H1 (cell line): ENCODE results near the gene AVPR1B. TPM values are rescaled to one million over a fixed set of nuclear protein-coding genes. Genes with fewer than 3 reads are reported as not detected.

Experiments used
- CTCF ChIA-PET: fragments of 300-600 bp; sonication (Branson Sonifier 250); formaldehyde crosslinking; loops from one replicate; lab custom pipeline; 2021; ENCODE audit not compliant: partially characterized antibody; lab: Charles Lee
- POLR2A ChIA-PET: fragments of 300-600 bp; sonication (Branson Sonifier 250); formaldehyde crosslinking; loops from one replicate; lab custom pipeline; 2021; ENCODE audit warnings: inconsistent platforms; ENCODE audit not compliant: partially characterized antibody; lab: Charles Lee
- DNase-seq, 2 experiments: peaks; one replicate each; pipeline versions ENCODE4 v3.0.0 to v3.0.0-alpha.2; 2010 to 2022; ENCODE audit warnings: low spot score in 2 of 2, low read depth in 1 of 2, mixed read lengths in 1 of 2
- FAIRE-seq: peaks from 2 replicates; lab custom pipeline; 2011; peaks lifted over from hg19 to GRCh38; lab: Jason Lieb, UNC
- H2AFZ ChIP-seq: 2 replicates; pipeline ENCODE4 v1.8.1; 2012; ENCODE audit warnings: low read length, inconsistent platforms
- H2AK5ac ChIP-seq: 2 replicates; pipeline ENCODE4 v1.6.1; 2013; ENCODE audit warnings: low read depth, low read length
- H2BK120ac ChIP-seq: replicated peaks from 2 replicates; pipeline ENCODE3; 2013; ENCODE audit warnings: low read depth, low read length, inconsistent platforms
- H2BK12ac ChIP-seq: 2 replicates; pipeline ENCODE4 v1.6.1; 2013; ENCODE audit warnings: low read depth, low read length
- H2BK15ac ChIP-seq: 2 replicates; pipeline ENCODE4 v1.6.1; 2013; ENCODE audit warnings: low read length
- H2BK20ac ChIP-seq: 2 replicates; pipeline ENCODE4 v1.6.1; 2013; ENCODE audit warnings: low read length
- H2BK5ac ChIP-seq: 2 replicates; pipeline ENCODE4 v1.6.1; 2013; ENCODE audit warnings: low read depth, low read length
- H3K14ac ChIP-seq: 2 replicates; pipeline ENCODE4 v1.6.1; 2013; ENCODE audit warnings: inconsistent platforms; ENCODE audit not compliant: insufficient read length
- H3K18ac ChIP-seq: 2 replicates; pipeline ENCODE4 v1.6.1; 2013; ENCODE audit warnings: low read length; ENCODE audit errors: extremely low read depth
- H3K23ac ChIP-seq: 2 replicates; pipeline ENCODE4 v1.6.1; 2013; ENCODE audit warnings: inconsistent platforms; ENCODE audit not compliant: insufficient read length
- H3K23me2 ChIP-seq: 2 replicates; pipeline ENCODE4 v1.6.1; 2013; ENCODE audit warnings: low read depth, low read length
- H3K27ac ChIP-seq: 2 replicates; pipeline ENCODE4 v1.6.1; 2011; ENCODE audit warnings: low read depth, low read length, inconsistent platforms
- H3K27me3 ChIP-seq, 4 experiments: replicated peaks in 1 of 4; 1 replicate in 1 of 4; 2 replicates in 3 of 4; pipeline versions ENCODE4 v1.6.1 to v1.8.1; 2011 to 2013; ENCODE audit warnings: low read length in 3 of 4, mild to moderate bottlenecking in 3 of 4, inconsistent platforms in 2 of 4, mixed read lengths in 2 of 4, moderate library complexity in 1 of 4; ENCODE audit not compliant: control insufficient read depth in 3 of 4, insufficient read depth in 3 of 4; ENCODE audit errors: extremely low read depth in 1 of 4
- H3K36me3 ChIP-seq, 4 experiments: 2 replicates each; pipeline versions ENCODE4 v1.6.1 to v1.8.1; 2011 to 2013; ENCODE audit warnings: mild to moderate bottlenecking in 4 of 4, low read length in 3 of 4, moderate library complexity in 2 of 4, control low read depth in 1 of 4, inconsistent platforms in 1 of 4; ENCODE audit not compliant: insufficient read depth in 4 of 4, control insufficient read depth in 2 of 4
- H3K4ac ChIP-seq: replicated peaks from 2 replicates; pipeline ENCODE3; 2013; ENCODE audit warnings: low read length, low read depth, mixed read lengths, inconsistent platforms; ENCODE audit not compliant: insufficient read length
- H3K4me1 ChIP-seq, 4 experiments: replicated peaks in 1 of 4; 1 replicate in 1 of 4; 2 replicates in 3 of 4; pipeline versions ENCODE4 v1.6.1 to v1.8.1; 2011 to 2013; ENCODE audit warnings: low read length in 3 of 4, inconsistent platforms in 2 of 4, mixed read lengths in 1 of 4; ENCODE audit not compliant: insufficient read depth in 4 of 4, control insufficient read depth in 3 of 4
- H3K4me2 ChIP-seq, 2 experiments: 2 replicates each; pipeline versions ENCODE4 v1.6.1 to v1.8.1; 2011 to 2013; ENCODE audit warnings: low read depth in 2 of 2, low read length in 2 of 2, control low read depth in 1 of 2, inconsistent platforms in 1 of 2, mild to moderate bottlenecking in 1 of 2; ENCODE audit not compliant: insufficient read depth in 1 of 2
- H3K4me3 ChIP-seq, 4 experiments: fragments of 200-600, 300-600 bp in 1 of 4; sonication (generic), shearing (Covaris generic), sonication (Bioruptor Twin) in 1 of 4; 2 replicates each; pipeline versions ENCODE4 v1.5.1 to v1.8.1; 2011 to 2016; ENCODE audit warnings: low read length in 4 of 4, low read depth in 3 of 4, control low read depth in 2 of 4, inconsistent platforms in 2 of 4, mild to moderate bottlenecking in 2 of 4, mixed read lengths in 1 of 4, moderate library complexity in 1 of 4; ENCODE audit not compliant: insufficient read depth in 2 of 4; ENCODE audit errors: extremely low read depth in 1 of 4
- H3K56ac ChIP-seq: replicated peaks from 2 replicates; pipeline ENCODE3; 2013; ENCODE audit warnings: low read depth, mild to moderate bottlenecking, mixed read lengths, low read length, inconsistent platforms; ENCODE audit not compliant: insufficient read length
- H3K79me1 ChIP-seq: 2 replicates; pipeline ENCODE4 v1.6.1; 2013; ENCODE audit warnings: low read depth, low read length, control low read depth
- H3K79me2 ChIP-seq, 2 experiments: 2 replicates each; pipeline versions ENCODE4 v1.6.1 to v1.8.1; 2012 to 2013; ENCODE audit warnings: low read length in 2 of 2, mild to moderate bottlenecking in 2 of 2, inconsistent platforms in 1 of 2; ENCODE audit not compliant: insufficient read depth in 2 of 2, control insufficient read depth in 1 of 2
- H3K9ac ChIP-seq, 4 experiments: replicated peaks in 1 of 4; 1 replicate in 1 of 4; 2 replicates in 3 of 4; pipeline versions ENCODE4 v1.6.1 to v1.8.1; 2011 to 2013; ENCODE audit warnings: low read depth in 3 of 4, low read length in 3 of 4, control low read depth in 2 of 4, mild to moderate bottlenecking in 2 of 4, moderate library complexity in 2 of 4, inconsistent platforms in 1 of 4; ENCODE audit errors: extremely low read depth in 1 of 4
- H3K9me3 ChIP-seq, 2 experiments: 2 replicates each; pipeline versions ENCODE4 v1.6.1 to v1.8.1; 2012 to 2013; ENCODE audit warnings: mild to moderate bottlenecking in 2 of 2, moderate library complexity in 2 of 2, control low read depth in 1 of 2, inconsistent platforms in 1 of 2, low read depth in 1 of 2, low read length in 1 of 2, mixed read lengths in 1 of 2; ENCODE audit not compliant: insufficient read depth in 2 of 2
- H4K20me1 ChIP-seq, 2 experiments: replicated peaks in 1 of 2; 2 replicates each; pipeline versions ENCODE3 to v1.8.1; 2011 to 2013; ENCODE audit warnings: inconsistent platforms in 2 of 2, low read length in 2 of 2, mild to moderate bottlenecking in 1 of 2; ENCODE audit not compliant: insufficient read depth in 2 of 2, control insufficient read depth in 1 of 2
- H4K5ac ChIP-seq: 2 replicates; pipeline ENCODE4 v1.6.1; 2013; ENCODE audit warnings: low read length, low read depth, mixed read lengths, inconsistent platforms; ENCODE audit not compliant: insufficient read length
- H4K8ac ChIP-seq: 2 replicates; pipeline ENCODE4 v1.8.0; 2013; ENCODE audit warnings: mild to moderate bottlenecking, moderate library complexity, low read length, inconsistent platforms; ENCODE audit not compliant: insufficient read depth; ENCODE audit errors: extremely low read depth
- H4K91ac ChIP-seq: replicated peaks from 2 replicates; pipeline ENCODE3; 2013; ENCODE audit warnings: low read length, mixed read lengths, inconsistent platforms; ENCODE audit not compliant: insufficient read length
- BACH1 ChIP-seq: IDR thresholded peaks from 2 replicates; pipeline ENCODE4 v1.6.1; 2012; ENCODE audit warnings: low read length, improper control_type of control experiment
- BCL11A ChIP-seq, 2 experiments: IDR thresholded peaks; one replicate each; pipeline ENCODE4 v1.6.1; 2011; ENCODE audit warnings: low read depth in 2 of 2, low read length in 2 of 2, mild to moderate bottlenecking in 2 of 2
- CREB1 ChIP-seq: IDR thresholded peaks from 2 replicates; pipeline ENCODE4 v1.6.1; 2012; ENCODE audit warnings: inconsistent platforms
- MAX ChIP-seq: IDR thresholded peaks from 2 replicates; pipeline ENCODE4 v1.6.1; 2012; ENCODE audit warnings: inconsistent platforms
- SIRT6 ChIP-seq: IDR thresholded peaks from one replicate; pipeline ENCODE4 v1.7.1; 2012; ENCODE audit warnings: low read length, inconsistent platforms
- USF2 ChIP-seq: IDR thresholded peaks from 2 replicates; pipeline ENCODE4 v1.6.1; 2011; ENCODE audit warnings: low read length, improper control_type of control experiment
- YY1 ChIP-seq: IDR thresholded peaks from 2 replicates; pipeline ENCODE4 v1.6.1; 2011; ENCODE audit warnings: low read depth, mild to moderate bottlenecking, low read length
- polyA plus RNA-seq, 7 experiments: library from polyadenylated mRNA; depleted of rRNA in 3 of 7; stranded (reverse) in 5 of 7; unstranded in 2 of 7; fragments of >200 nt in 5 of 7; fragments of 200-250 nt in 2 of 7; gene quantifications; 1 replicate in 5 of 7; 2 replicates in 1 of 7; 4 replicates in 1 of 7; pipeline versions ENCODE4 v1.2.1 to v1.2.3, GENCODE V29; 2011 to 2013; ENCODE audit warnings: missing spikeins in 2 of 7, mixed read lengths in 2 of 7
- total RNA-seq: library from RNA; stranded (reverse); fragmentation: NEBNext Ultra II Directional; extraction: Animal tissue kit (Norgen Biotek cat#: 25700); gene quantifications from 2 replicates; pipeline ENCODE4 v1.2.1, GENCODE V29; 2021

Gene AVPR1B
- total and polyA plus RNA-seq, 2 of the 8 experiments (the other 6 are each of a cell fraction or from before 2014, with no cell fraction given) = 0.29 to 0.50 TPM

- H3K18ac ChIP-seq = no peak overlapping the region
- H3K4me3 ChIP-seq = no peak overlapping the region
- DNase-seq (no peak), FAIRE-seq (no peak)
- no peak overlapping the region for H2BK20ac ChIP-seq
- no peak overlapping the region for H4K91ac ChIP-seq
- no peak overlapping the region for H3K23ac ChIP-seq
- H3K4ac ChIP-seq = no peak overlapping the region
- H3K23me2 ChIP-seq = peaks cover 5% of the 10 kb centered on the region
- no peaks in the 10 kb centered on the region; a peak in 2 of 4 replicates for H3K9me3 ChIP-seq
- no peaks in the 10 kb centered on the region for H3K36me3 ChIP-seq
- H4K8ac ChIP-seq = no peak overlapping the region
- no peak overlapping the region for H4K5ac ChIP-seq
- no peaks in the 10 kb centered on the region for H3K79me2 ChIP-seq
- no peak overlapping the region for H2BK5ac ChIP-seq
- H3K9ac ChIP-seq = no peak overlapping the region
- H3K27me3 ChIP-seq = peaks cover 3 to 7% (median 7%) of the 10 kb centered on the region in 4 experiments; a peak in 6 of 7 replicates
- H2BK12ac ChIP-seq = no peak overlapping the region
- no peak overlapping the region for H3K27ac ChIP-seq
- H2AK5ac ChIP-seq = no peak overlapping the region
- no peak overlapping the region for H3K56ac ChIP-seq
- H3K4me2 ChIP-seq = no peak overlapping the region
- no peak overlapping the region for H2BK15ac ChIP-seq
- no peak overlapping the region for H3K14ac ChIP-seq
- no peak overlapping the region for H2BK120ac ChIP-seq
- H3K79me1 ChIP-seq = no peaks in the 10 kb centered on the region
- CTCF ChIA-PET = no interaction called here
- TF ChIP-seq SIRT6 = no peak
- no peak for TF ChIP-seq BCL11A (IDR thresholded peaks at IDR 0.05; ENCODE audit: low read depth in 2 of 2, low read length in 2 of 2)
- TF ChIP-seq USF2 = no peak
- no peak for TF ChIP-seq BACH1
- no peak for TF ChIP-seq MAX
- TF ChIP-seq YY1 = no peak
- no peak for TF ChIP-seq CREB1
- POLR2A ChIA-PET = no interaction called here
- H2AFZ ChIP-seq = no peak overlapping the region
- no peaks in the 10 kb centered on the region for H4K20me1 ChIP-seq
- peaks cover 0 to 2% (median 0%) of the 10 kb centered on the region in 4 experiments; a peak in 2 of 7 replicates for H3K4me1 ChIP-seq
Observed at GRCh38 chr1:206122686-206123085, 5.5 kb upstream of the AVPR1B start.
